NCI-H526 treated with DMSO at 0.1 percent for 48 hours (cell line): Measurements from ENCODE around the gene ARHGAP44.
"Not testable (repeated sequence)": the region's sequence is repeated elsewhere in the genome, so short reads cannot be mapped to it uniquely, and the experiment has no call there.

Experiments used
- DNase-seq: peaks from one replicate; lab custom pipeline; 2025; lab: John Stamatoyannopoulos, UW

ARHGAP44 gene

DNA sequence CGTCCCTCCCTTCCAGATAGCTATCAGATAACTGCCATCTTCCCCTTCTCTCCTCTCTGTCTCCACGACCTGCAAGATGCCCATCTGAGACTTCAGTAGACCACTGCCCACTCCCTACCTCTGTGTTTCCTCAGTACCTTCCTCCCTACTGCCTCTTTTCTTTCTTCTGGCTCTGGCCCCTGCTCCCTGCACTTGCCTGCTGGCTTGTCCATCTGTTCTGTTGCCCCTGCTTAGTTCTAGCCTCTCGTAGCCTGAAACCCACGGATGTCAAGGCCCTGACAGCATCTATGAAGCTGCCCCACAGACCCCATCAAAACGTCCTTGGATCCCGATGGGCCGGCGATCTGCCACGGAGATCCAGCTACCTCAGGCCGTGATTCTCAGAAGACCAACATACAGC lies 175.5 kb downstream of the ARHGAP44 start:
- no peak for DNase-seq

DNA sequence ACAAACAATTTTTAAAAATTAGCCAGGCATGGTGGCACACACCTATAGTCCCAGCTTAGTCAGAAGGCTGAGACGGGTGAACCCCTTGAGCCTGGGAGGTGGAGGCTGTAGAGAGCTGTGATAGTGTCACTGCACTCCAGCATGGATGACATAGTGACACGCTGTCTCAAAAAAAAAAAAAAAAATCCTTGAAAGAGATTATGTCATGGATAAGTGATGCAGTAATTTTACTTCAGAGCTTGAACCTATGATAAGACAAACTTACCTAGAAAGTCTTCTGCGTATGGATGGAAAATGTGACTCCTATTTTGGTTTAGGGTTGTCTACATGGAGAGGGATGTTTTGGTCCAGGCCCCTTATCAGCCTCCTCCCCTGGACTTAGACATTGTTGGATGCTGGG lies 176.7 kb downstream of the ARHGAP44 start:
- DNase-seq = no peak

DNA sequence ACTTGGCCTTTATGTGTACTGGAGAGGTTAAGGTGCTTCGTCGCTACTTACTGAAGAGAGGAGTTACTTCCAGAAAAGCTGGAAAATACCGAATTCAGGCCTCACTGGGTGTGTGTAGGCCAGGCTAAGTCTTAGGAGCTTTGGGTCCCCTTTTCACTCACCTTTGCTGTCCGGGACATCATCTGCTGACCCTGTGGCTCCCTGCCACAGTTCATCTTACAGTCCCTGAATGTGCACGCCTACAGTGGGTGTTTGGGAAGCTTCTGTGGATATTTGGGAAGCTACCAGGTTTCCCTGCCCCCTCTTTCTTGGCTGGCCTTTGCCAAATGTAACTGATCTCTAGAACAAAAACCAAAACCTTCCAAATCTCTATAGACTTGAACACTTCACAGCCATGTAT lies 177.1 kb downstream of the ARHGAP44 start:
- no peak for DNase-seq

DNA sequence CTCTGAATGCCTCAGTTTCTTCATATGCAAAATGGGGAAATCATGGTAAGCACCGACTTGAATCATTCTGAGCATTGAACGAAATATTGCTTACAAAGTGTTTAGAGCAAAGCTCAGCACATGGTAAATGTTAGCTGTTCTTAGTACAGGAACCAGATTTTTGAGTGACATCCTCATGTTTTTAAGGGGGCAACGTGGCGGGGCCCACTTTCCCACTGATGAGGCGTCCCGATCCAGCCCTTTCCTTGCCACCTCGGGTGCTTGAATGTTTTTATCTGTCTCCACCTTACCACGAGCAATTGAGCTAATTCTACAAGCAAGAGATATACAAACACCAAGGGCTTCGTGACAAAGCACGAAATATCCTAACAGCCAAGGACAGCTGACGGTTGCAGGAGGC lies 178.7 kb downstream of the ARHGAP44 start:
- no peak for DNase-seq

DNA sequence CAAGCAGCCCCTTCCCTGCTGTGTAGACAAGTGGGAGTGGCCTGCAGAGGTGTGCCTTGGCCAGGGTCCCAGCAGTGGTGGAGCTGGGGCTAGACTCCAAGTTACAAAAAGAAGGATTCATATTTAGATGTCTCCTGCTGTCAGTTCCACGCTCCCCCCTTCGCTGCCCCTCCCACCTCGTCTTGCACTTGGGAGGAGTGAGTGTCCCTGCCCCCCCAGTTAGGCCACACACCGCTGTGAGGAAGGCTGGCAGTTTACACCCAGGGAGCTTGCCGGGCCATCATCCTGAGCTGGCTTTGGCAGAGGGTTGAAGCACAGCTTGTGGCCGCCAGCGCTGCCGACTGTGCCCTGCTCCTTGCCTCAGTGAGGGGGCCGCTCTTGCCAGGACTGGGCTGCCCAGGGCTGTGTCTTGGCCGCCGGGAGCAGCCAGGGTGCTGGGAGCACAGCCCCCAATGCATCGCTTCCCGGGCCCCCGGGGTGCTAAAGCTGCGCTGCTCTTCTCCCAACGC lies 184.3 kb downstream of the ARHGAP44 start:
- DNase-seq = no peak

DNA sequence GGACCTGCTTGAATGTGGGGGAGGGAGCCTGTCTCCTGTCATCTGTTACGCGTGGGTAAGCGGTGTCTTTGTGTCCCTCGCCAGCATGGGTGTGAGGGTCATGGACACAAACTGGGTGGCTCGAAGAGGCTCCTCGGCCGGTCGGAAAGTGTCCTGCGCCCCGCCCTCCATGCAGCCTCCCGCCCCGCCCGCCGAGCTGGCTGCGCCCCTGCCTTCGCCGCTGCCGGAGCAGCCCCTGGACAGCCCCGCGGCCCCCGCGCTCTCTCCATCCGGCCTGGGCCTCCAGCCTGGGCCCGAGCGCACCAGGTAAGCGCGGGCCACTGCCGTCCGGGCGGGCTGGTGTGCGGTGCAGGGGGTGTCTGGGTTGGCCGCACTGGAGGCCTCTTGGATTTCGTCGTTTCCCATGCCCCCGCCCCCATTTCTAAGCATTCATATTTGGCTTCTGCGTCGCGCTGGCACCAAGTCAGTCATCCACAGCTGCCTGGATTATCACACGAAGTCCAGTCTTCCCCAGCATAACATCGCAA lies 184.8 kb downstream of the ARHGAP44 start:
- DNase-seq = no peak

DNA sequence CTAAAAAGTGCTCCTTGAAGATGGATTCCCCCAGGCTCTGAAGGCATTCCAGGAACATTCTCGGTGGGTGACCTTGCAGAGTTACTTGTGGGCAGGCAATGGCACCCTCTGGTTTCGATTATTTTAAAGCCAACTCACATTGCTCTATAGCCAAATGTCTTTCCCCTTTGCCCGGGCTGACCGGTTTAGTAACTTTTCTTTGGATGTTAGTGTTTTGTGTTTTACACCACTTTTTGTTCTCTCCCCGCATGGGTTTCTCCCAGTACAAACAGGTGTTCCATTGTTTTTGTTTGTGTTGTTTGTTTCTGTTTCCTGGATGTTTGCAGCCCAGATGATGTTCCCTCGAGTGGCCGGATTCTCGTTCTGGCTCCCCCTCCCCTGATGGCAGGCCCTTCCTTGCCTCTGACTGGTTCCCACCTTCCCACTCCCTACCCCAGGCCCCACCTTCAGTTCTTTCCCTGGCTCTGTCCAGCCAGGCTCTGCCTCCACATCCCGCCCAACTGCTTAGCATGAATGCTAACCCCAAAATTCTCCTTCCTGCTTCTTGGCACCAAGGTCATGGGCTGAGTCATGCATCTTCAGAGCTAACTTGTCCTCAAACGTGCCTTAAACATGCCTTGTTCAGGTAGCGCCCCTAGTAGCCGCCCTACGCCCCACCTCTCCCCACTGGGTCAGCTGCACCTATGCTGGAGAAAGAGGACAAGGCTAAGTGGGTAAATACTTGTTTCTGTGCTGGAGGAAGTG lies 187.9 kb downstream of the ARHGAP44 start:
- DNase-seq = no peak

DNA sequence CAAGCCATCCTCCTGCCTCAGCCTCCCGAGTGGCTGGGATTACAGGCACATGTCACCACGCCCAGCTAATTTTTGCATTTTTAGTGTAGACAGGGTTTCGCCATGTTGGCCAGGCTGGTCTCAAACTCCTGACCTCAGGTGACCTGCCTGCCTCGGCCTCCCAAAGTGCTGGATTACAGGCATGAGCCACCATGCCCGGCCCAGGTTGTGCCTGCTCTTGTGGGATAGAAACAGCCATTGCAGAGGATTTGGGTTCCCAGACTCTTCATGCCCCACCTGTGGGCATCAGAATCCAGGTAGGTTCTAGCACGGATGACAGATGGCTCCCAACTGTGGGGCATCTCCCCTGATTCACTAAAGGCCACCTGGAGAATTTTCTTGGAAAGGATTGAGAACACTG lies 189.5 kb downstream of the ARHGAP44 start:
- DNase-seq = not testable (repeated sequence)

DNA sequence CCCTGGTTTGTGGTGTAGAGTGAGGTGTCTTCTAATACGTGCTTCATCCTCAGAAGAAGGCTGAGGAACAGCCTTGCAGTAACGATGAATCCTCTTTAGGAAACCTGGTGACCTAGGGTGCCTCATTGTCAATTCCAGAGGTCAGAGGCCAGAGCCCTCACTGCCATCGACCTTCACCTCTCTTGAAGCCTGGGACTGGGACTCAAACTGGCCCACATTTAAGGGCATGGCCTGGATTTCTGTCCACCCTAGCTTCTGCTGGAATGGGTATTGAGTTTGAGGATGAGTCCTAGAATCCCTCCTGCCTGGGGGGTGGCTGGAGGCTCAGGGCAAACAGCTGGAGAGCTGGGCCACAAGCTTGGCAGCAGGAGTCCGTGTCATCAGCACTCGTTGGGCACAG lies 189.9 kb downstream of the ARHGAP44 start:
- DNase-seq = no peak

DNA sequence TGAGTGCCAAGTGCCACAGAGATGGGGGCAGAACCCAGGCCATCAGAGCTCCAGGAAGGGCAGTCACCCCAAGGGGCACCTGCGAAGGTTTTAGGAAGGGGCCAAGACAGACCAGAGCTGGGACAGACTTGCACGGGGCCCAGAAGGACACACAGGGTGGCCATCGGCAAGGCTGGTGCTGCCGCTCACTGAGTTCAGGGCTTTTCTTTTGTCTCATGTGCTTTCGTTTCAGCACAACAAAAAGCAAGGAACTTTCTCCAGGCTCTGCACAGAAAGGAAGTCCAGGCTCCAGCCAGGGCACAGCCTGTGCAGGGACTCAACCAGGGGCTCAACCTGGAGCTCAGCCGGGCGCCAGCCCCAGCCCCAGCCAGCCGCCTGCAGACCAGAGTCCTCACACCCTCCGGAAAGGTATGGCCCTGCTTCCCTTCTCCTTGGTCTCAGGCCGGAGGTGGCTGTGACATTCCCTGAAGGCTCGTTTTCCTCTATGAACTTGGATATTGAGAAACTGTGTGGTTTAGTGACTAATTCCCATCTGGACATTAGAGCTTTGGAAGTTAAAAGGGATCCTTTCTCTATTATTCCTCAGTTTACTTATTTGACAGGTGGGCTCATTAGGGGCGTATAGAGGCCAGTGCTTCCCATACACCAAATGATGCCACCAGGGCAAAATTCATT lies 190.7 kb downstream of the ARHGAP44 start:
- no peak for DNase-seq

DNA sequence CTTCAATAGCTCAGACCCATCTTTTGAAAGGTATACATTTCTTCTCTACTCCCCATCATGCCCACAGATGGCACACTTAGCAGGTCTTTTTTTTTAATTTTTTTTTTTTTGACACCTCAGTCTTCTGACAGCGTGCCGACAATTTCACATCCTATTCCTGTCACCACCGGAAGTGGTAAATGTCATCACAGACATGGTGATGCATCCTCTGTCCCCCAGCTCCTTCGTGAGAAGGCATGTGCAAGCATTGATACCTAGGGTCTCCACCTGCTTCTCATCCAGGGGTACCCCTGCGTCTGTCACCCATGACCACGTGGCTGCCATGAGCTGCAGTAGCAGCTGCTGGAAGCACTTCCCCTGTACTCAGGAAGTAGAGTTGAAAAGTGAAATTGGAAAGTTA lies 192.9 kb downstream of the ARHGAP44 start:
- no peak for DNase-seq

DNA sequence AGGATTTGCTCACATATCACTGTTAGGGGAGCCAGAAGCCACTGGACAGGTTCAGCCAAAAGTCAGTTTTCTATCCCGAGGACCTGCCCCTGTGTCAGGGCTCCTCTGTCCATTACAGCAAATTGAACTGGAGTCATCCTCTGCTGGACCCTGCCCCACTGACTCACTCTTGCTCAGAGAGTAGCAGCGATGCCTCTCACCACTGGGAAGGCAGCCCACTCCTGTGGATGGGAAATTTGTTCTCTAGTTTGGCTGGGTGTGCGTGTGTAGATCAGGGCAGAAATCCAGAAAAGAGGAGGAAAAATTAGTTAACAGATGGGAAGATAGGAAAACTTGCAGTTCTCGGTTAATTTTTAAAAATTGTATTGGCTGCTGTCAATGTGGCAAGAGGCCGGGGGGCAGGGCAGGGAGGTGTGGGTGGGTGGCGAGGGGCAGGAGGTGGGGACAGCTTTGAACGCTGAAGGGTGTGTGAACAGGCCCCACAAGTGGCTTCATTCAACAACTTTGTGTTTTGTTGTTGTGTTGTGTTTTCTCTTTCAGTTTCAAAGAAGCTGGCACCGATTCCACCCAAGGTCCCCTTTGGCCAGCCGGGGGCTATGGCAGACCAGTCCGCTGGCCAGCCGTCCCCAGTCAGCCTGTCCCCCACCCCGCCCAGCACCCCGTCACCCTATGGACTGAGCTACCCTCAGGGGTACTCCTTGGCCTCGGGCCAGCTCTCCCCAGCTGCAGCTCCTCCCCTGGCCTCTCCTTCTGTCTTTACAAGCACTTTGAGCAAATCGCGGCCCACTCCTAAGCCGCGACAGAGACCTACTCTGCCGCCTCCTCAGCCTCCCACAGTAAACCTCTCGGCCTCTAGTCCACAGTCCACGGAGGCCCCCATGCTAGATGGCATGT lies 194.9 kb downstream of the ARHGAP44 start:
- DNase-seq = no peak

DNA sequence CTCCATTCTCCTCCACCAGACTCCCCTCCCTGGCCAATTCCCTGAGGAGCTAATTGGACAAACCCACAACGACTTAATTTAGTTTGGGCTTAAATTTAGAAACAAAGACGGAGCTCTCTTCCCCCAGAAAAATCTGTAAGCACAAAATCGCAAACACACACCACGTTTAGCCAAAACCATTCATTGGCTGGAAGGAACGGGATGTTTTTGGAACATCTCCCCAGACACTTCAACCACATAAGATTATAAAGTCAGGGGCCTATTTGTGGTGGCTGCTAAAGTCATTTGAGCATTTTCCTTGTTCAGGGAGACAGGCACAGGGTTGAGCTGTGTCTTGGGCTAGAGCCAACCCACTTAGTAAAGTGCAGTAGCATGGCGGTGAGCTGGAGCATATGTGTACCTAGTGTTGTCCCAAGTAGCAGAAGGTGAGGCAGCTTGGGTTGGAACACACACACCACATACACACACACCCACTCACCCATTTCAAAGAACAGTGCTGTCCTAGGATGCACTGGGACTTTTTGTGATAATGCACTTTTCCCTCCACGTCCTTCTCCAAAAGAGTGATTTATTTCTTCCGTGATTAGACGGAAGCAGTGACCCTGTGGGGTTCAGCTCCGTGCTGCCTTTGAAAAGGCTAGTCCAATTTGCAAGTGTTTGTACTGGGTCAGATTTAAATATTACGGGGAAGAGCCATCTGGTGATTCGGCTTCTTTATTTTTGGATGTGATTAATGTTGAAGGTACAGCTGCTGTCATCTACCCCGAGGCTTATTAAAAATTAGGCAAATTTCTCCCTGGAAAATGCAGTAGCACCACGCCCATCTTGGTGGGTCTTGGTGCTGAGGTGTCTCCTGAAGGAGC lies 196.4 kb downstream of the ARHGAP44 start:
- DNase-seq = peak; percentile 3

DNA sequence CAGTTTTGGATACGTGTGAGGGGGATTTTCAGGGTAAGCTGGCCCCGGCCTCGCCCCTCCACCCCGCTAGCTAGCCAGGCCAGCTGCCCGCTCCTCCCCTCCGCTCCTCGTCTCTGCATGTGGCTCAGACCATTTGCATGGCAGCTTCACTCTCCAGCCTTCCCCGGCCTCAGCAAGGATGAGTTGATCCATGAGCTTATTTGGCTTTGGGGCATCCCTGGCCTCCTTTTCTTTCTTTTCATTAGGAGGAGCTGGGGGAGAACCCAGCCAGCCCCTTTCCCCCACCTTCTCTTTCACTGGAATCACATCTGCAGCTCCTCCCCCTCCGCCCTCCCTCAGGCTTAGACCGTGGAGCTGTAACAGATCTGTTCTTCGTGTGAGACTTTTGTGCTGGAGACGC lies 197.8 kb downstream of the ARHGAP44 start:
- peak; percentile 27 for DNase-seq

DNA sequence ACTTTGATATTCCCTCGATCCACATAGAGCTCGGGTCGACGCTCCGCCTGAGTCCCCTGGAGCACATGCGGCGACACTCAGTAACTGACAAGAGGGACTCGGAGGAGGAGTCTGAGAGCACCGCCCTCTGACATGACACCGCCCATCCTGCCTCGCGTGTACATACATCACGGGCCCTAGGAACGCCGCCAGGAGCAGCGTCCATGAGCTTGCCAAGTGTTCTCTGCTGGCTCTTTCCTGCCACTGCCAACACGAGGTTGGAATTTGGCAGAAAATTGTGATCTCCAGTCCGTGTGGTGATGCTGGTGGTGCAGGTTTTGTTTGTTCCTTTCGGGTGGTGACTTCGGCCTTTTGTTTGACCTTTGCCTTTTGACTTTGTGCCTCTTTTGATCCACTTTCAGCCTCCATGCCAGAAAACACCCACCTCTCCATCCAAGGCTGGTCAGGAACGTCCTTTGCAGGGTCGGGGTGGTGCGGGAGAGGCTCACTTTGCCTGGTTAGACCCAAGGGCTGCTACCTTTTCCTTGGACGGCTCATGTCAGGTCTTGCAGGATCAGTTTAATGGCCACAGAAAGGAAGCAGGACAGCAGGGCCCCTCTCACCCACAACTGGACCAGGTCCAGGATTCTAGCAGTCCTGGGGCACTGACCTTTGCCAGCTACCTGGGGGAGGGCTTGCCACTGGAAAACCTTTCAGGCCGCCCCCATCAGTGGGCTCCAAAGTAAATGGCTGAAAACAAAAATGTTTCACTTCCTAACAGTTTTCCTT lies 200.9 kb downstream of the ARHGAP44 start:
- no peak for DNase-seq

DNA sequence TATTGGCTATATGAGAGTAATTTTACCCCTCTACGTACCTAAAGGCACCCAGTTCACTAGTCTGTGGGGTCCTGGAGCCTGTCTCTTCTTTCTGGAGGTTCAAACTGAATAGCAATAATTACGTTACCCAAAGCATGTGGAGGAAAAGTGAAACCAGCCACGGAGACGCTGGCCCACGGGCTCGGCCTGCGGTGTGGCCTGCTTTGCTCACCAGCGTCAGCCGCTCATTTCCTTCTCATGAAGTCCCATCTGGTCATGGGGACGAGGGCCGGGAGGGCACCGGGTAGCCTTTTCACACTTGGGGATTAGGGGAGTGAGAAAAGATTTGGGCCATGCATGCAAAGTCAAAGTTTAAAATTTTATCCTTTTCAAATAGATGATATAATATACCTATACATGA lies 201.6 kb downstream of the ARHGAP44 start:
- DNase-seq = no peak

DNA sequence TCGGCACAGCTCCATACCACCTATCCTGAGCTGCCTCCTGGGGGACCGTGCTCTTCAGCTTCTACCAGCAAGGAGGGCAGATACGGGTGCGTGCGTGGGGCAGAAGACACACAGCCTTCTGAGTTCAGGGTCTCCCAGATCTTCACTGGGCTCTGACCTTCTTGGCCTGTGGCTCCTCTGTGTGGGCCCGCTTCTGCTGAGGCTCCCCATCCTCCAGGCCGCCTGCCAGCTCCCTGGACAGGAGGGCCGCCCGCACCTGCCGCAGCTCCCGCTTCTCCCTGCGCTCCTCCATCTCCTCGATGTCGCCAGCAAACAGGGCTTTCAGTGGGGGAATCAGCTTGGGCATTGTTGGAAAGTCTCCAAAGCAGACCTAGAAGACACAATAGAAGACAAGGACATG lies 203.4 kb downstream of the ARHGAP44 start:
- no peak for DNase-seq

DNA sequence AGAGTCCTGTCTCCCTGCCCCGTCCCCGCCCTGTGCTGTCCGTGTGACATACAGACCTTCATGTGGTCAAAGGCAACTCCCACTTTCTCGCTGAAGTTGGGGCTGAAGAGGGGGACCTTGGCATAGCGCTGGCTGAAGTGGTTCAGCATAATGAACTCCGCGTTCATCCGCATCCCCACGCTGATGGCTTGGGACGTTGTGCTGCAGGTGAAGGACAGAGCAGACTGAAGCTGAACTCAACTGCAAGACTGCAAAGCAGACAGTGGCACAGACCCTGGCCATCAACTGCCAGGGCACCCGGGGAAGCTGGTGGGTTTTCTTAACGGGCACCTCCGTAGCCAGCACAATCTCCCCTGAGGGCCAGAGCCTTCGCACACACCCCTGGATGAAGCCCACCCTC lies 204.3 kb downstream of the ARHGAP44 start:
- DNase-seq = no peak

DNA sequence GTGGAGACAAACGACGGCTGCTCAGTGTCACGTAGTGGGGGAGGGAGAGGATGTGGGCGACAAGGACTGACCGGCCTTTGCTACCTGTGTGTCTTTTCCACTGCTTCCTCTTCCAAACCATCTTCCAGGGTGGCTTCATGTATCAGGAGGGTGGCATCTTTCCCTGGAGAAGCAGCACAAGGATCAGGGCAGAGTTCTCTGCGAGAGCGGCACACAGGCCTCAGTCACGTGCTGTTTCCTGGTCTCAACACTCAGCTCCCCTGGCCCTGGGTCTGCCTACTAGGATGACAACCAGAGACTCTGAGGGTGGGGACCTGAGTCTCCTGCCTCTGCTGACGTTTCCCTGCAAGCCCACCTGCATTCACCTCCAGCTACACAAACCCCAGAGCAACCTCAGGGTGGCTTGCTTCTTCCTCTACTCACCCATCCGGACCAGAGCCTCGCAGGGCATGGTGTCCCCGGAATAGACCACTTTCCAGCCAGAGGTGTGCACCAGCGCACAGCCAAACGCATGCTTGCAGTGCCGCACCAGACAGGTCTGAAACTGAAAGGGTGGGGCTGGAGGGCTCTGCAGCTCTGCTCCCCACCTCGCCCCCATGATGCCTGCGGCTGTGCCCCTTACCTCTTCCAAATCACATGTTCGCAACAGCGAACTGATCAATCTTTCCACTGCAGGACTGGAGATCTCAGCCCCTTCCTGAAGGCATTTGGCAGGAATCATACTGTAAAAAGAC lies 205.2 kb downstream of the ARHGAP44 start:
- DNase-seq = no peak
